Keratinocyte (primary cell): ENCODE measurements around the gene NDUFC2. TPM values are rescaled to one million over a fixed set of nuclear protein-coding genes. Genes with fewer than 3 reads are reported as not detected.

Experiments used
- DNase-seq: peaks from one replicate; pipeline ENCODE4 v3.0.0-alpha.2; 2011; ENCODE audit warnings: low read depth, missing footprints, low spot score
- FAIRE-seq: peaks from 2 replicates; lab custom pipeline; 2011; peaks lifted over from hg19 to GRCh38; lab: Jason Lieb, UNC
- H2AFZ ChIP-seq: 2 replicates; pipeline ENCODE4 v1.6.0; 2012; ENCODE audit warnings: low read length, control low read depth, inconsistent platforms; ENCODE audit not compliant: control insufficient read depth
- H3K27ac ChIP-seq: 2 replicates; pipeline ENCODE4 v1.5.1; 2011; ENCODE audit warnings: low read length; ENCODE audit not compliant: control insufficient read depth, insufficient read depth
- H3K27me3 ChIP-seq: 3 replicates; pipeline ENCODE4 v1.6.0; 2011; ENCODE audit warnings: low read length; ENCODE audit not compliant: control insufficient read depth, insufficient read depth; ENCODE audit errors: extremely low read depth
- H3K36me3 ChIP-seq, 2 experiments: 2 replicates in 1 of 2; 3 replicates in 1 of 2; pipeline ENCODE4 v1.5.1; 2011; ENCODE audit warnings: low read length in 2 of 2, mild to moderate bottlenecking in 1 of 2; ENCODE audit not compliant: control insufficient read depth in 2 of 2, insufficient read depth in 2 of 2; ENCODE audit errors: extremely low read depth in 1 of 2
- H3K4me1 ChIP-seq: 3 replicates; pipeline ENCODE4 v1.5.1; 2011; ENCODE audit warnings: low read length; ENCODE audit not compliant: control insufficient read depth, insufficient read depth; ENCODE audit errors: extremely low read depth
- H3K4me2 ChIP-seq: 3 replicates; pipeline ENCODE4 v1.6.0; 2011; ENCODE audit warnings: low read depth, low read length; ENCODE audit not compliant: control insufficient read depth, insufficient read depth; ENCODE audit errors: extremely low read depth
- H3K4me3 ChIP-seq, 3 experiments: fragments of 200-600 bp in 1 of 3; sonication (generic) in 1 of 3; 2 replicates in 2 of 3; 3 replicates in 1 of 3; pipeline ENCODE4 v1.5.1; 2011 to 2016; ENCODE audit warnings: low read length in 3 of 3, mild to moderate bottlenecking in 3 of 3, control low read depth in 2 of 3, inconsistent platforms in 1 of 3, low read depth in 1 of 3, mixed read lengths in 1 of 3, mixed run types in 1 of 3, moderate library complexity in 1 of 3; ENCODE audit not compliant: control insufficient read depth in 2 of 3, insufficient read depth in 2 of 3; ENCODE audit errors: extremely low read depth in 1 of 3
- H3K79me2 ChIP-seq: 2 replicates; pipeline ENCODE4 v1.6.0; 2012; ENCODE audit warnings: low read length; ENCODE audit not compliant: control insufficient read depth, insufficient read depth
- H3K9ac ChIP-seq: 3 replicates; pipeline ENCODE4 v1.6.0; 2011; ENCODE audit warnings: low read length; ENCODE audit not compliant: control insufficient read depth, insufficient read depth; ENCODE audit errors: extremely low read depth
- H3K9me1 ChIP-seq: 3 replicates; pipeline ENCODE4 v1.6.0; 2011; ENCODE audit warnings: low read length; ENCODE audit not compliant: control insufficient read depth, insufficient read depth; ENCODE audit errors: extremely low read depth
- H3K9me3 ChIP-seq: 2 replicates; pipeline ENCODE4 v1.5.1; 2012; ENCODE audit warnings: low read depth, low read length; ENCODE audit not compliant: control insufficient read depth
- H4K20me1 ChIP-seq: 3 replicates; pipeline ENCODE4 v1.6.0; 2011; ENCODE audit warnings: low read length; ENCODE audit not compliant: control insufficient read depth, insufficient read depth; ENCODE audit errors: extremely low read depth
- CTCF ChIP-seq, 3 experiments: IDR thresholded peaks in 1 of 3; conservative IDR thresholded peaks in 1 of 3; optimal IDR thresholded peaks in 1 of 3; 2 replicates in 2 of 3; 3 replicates in 1 of 3; pipeline versions ENCODE3 to v1.5.1; 2011; ENCODE audit warnings: low read length in 3 of 3, mild to moderate bottlenecking in 3 of 3, moderate library complexity in 2 of 3, control low read depth in 1 of 3, inconsistent platforms in 1 of 3; ENCODE audit not compliant: insufficient read depth in 2 of 3; ENCODE audit errors: extremely low read depth in 1 of 3
- EZH2 ChIP-seq: IDR thresholded peaks from one replicate; pipeline ENCODE4 v1.6.1; 2012; ENCODE audit warnings: inconsistent platforms, mild to moderate bottlenecking, low read length, moderate library complexity
- dilution Hi-C: fragments of 300-500 bp; cut with MboI; formaldehyde crosslinking; loops from one replicate; pipeline ENCODE4 v1.7.0; 2020; ENCODE audit warnings: low sequenced_read_pairs; ENCODE audit not compliant: extremely low pct_ligation_motif_present
- polyA plus RNA-seq, 5 experiments: library from polyadenylated mRNA; depleted of rRNA in 3 of 5; stranded (reverse) in 3 of 5; stranded (forward) in 1 of 5; unstranded in 1 of 5; fragments of >200 nt; gene quantifications; 1 replicate in 1 of 5; 2 replicates in 3 of 5; 3 replicates in 1 of 5; pipeline versions ENCODE4 v1.2.1 to v1.2.3, GENCODE V29; 2011 to 2012; ENCODE audit warnings: missing spikeins in 2 of 5, low read depth in 1 of 5, low replicate concordance in 1 of 5

The NDUFC2 gene
- polyA plus RNA-seq, 1 donor (not counting 4 experiments of a cell fraction or from before 2014, with no cell fraction given) = 150 TPM

- Histone ChIP-seq H3K4me2 (no peak overlapping the region), H3K9ac (no peak overlapping the region), H3K36me3 (peaks cover 4 to 6% of the 10 kb centered on the region in 2 experiments), H3K27ac (no peak overlapping the region), H3K9me1 (no peaks in the 10 kb centered on the region), H2AFZ (no peak overlapping the region), H3K79me2 (no peaks in the 10 kb centered on the region), H3K4me1 (no peaks in the 10 kb centered on the region), H3K27me3 (no peaks in the 10 kb centered on the region), H3K4me3 (no peak overlapping the region), H3K9me3 (no peaks in the 10 kb centered on the region), H4K20me1 (no peaks in the 10 kb centered on the region)
- dilution Hi-C loops = no loop called here
- TF ChIP-seq EZH2 (no peak), CTCF (optimal IDR thresholded peaks at IDR 0.05 in 1 of 3, IDR thresholded peaks at IDR 0.05 in 1 of 3, conservative IDR thresholded peaks at IDR 0.05 in 1 of 3; ENCODE audit: extremely low read depth in 1 of 3, insufficient read depth in 2 of 3, low read length in 3 of 3) (no peak)
- FAIRE-seq (no peak), DNase-seq (no peak)
These were observed 20.6 kb upstream of the NDUFC2 start for GRCh38 chr11:78100261-78100660.

- dilution Hi-C loops = no loop called here
- Histone ChIP-seq H3K9me3 (no peaks in the 10 kb centered on the region), H3K9me1 (no peaks in the 10 kb centered on the region), H3K27ac (no peak overlapping the region), H3K36me3 (peaks cover 5 to 6% of the 10 kb centered on the region in 2 experiments), H3K4me3 (no peak overlapping the region), H2AFZ (no peak overlapping the region), H4K20me1 (no peaks in the 10 kb centered on the region), H3K9ac (no peak overlapping the region), H3K79me2 (no peaks in the 10 kb centered on the region), H3K4me2 (no peak overlapping the region), H3K27me3 (no peaks in the 10 kb centered on the region), H3K4me1 (no peaks in the 10 kb centered on the region)
- FAIRE-seq = no peak
- no peak for DNase-seq
- TF ChIP-seq EZH2 (no peak), CTCF (optimal IDR thresholded peaks at IDR 0.05 in 1 of 3, IDR thresholded peaks at IDR 0.05 in 1 of 3, conservative IDR thresholded peaks at IDR 0.05 in 1 of 3; ENCODE audit: extremely low read depth in 1 of 3, insufficient read depth in 2 of 3, low read length in 3 of 3) (no peak)
These were observed 20.0 kb upstream of the NDUFC2 start for GRCh38 chr11:78099666-78100065.
